Amniotic epithelial cell (primary cell): Measurements from ENCODE around the gene MEGF9.
"Not testable (repeated sequence)": the region's sequence is repeated elsewhere in the genome, so short reads cannot be mapped to it uniquely, and the experiment has no call there.

ENCODE experiments used
- DNase-seq: peaks from one replicate; pipeline ENCODE4 v3.0.0-alpha.2; 2010; ENCODE audit warnings: low read depth

Gene MEGF9

DNA sequence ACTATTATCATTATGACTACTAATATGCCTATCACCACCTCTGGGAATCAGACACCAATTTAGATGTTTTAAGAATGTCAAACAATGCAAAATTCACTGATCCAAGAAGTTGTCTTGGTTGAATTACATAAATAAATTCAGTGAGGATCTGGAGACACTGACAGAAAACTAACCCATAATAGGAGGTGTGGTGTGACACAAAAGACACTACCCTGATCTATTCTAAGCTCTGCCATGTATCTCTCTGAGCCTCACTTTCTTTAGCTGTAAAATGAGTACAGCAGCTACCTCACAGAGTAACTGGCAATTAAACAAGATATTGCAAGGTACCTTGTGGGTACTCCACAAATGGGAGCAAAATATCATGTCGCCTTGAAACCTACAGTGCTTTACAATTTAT, 141.8 kb downstream of the MEGF9 start:
- DNase-seq: no peak

DNA sequence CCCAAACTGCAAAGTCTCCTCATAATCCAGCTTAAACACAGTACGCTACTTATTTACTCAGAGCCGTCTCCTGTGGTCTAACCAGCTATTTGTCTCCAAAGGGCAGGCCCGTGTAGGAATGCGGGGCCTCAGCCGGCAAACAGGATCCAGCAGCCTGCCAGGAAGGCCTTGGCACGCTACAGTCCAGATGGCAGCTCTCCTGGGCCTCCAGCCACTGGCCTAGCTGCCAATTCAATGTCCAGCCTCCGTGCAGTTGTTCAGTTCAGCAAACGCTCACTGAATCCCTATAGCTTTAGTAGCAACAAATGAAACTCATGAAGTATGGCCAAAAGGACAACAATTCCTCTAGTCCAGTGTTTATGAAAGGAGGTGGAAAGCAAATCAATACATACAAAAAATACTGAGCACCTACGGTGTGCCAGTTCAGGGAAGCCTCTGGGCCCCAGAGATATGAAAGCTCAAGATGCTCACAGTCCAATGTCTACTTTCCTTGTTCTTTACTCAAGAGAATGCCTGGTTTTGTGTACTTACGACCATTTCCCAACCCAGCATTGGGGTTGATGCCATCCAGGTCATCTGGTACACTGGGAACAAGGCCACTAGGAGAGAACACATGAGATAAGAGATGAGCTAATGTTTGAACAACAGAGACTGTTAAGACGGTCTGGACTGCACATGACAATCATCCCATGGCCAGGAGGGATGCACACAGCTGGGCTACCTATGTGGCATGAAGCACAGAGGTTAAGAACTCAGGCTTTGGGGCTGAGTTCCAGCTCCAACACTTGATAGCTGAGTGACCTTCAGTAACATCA, 142.6 kb downstream of the MEGF9 start:
- DNase-seq: peak; percentile 91

DNA sequence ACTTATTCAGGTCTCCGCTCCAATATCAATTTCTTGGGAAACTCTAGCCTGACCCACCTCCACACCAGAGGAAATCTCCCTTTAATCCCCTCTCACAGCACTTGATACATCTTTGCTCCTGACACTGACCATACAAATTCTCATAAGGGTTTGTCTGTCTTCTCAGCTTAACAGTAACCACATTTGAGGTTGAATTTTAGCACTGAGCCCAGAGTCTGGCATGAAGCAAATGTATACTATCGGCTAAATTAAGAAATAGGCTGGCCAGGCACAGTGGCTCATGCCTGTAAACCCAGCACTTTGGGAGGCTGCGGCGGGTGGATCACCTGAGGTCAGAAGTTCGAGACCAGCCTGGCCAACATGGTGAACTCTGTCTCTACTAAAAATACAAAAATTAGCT, 144.0 kb downstream of the MEGF9 start:
- peak; percentile 25 for DNase-seq

DNA sequence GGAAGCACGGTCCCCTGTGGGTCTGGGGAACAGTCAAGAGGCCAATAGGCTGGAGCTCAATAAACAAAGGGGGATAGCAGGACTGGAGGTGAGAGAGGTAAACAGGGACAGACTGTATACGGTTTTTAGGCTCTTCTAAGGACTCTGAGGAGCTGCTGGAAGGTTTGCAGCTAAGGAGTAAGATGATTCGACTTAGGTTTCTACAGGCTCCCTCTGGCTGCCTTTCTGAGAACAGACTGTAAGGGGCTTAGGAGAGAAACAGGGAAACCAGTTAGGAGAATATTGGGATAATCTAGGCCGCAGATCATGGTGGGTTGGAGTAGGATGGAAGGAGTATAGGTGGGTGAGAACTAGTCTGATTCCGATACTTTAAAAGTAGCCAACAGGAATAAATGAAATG, 144.7 kb downstream of the MEGF9 start:
- no peak for DNase-seq

DNA sequence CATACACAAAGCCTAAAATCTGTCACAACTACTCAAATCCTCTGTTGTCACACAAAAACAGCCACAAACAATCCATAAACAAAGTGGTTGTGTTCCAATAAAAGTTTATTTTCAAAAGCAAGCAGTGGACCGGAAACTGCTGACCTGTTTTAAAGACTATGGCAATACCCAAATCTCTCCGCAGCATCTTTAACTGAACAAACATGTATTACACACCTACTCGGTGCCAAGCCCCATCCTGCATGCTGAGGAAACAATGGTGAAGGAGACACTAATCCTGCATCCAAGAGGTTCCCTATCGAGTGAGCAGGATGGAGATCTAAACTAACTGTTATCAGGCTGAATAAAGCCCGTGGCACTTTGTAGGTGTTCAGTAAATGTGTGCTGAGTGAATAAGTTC, 145.5 kb downstream of the MEGF9 start:
- DNase-seq: no peak

DNA sequence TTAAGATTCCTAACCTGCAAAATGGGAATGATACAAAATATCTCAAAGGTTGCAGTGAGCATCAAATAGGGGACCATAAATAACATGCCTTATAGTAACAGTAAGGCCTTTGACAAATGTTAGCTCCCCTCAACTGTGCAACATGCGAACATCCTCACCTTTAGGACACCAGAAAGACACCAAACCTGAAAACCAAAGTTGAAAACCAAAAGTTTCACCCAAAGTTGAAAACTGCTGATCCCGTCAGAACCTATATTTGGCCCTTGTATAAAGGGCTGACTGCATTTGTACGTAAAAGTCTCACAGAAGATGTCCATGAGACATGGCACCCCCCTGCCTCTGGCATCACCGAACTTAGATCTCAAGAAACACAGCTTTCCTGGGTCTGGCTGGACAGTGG, 146.4 kb downstream of the MEGF9 start:
- DNase-seq: no peak

DNA sequence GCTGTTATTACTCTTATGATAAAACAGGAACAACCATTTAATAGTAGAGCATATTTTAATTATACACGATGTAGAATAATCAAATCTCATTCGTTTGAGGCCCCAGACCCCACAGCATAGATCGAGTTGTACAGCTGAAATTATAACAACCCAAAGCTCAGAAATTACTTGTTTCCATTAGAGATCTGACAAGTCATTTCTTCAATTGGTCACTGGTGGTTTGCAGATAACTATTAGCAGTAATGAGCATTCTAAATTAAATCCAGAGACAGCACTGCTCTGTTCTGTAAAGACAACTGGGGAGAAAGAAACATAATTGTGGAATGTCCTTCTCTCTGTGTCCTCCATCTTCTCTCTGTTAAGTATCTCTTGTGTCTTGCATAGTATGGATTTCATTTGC, 147.2 kb downstream of the MEGF9 start:
- DNase-seq: no peak

DNA sequence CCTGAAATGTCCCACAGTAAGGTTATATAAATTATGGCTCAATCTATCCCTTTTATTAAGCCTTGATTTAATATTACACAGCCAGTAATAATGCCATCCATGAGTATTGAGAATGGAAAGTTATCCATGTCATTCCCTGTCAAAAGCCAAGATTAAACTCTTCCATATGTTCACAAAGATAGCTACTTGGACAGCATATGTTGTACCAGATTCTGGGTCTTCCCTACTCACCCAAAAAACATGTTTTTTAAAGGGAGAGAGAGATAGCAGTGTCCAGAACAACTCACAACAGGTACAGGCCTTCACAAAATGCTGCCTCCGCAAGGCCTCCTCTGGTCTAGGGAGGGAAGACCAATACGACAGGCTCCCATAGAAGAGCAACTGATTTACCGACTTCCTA, 149.7 kb downstream of the MEGF9 start:
- DNase-seq: no peak

DNA sequence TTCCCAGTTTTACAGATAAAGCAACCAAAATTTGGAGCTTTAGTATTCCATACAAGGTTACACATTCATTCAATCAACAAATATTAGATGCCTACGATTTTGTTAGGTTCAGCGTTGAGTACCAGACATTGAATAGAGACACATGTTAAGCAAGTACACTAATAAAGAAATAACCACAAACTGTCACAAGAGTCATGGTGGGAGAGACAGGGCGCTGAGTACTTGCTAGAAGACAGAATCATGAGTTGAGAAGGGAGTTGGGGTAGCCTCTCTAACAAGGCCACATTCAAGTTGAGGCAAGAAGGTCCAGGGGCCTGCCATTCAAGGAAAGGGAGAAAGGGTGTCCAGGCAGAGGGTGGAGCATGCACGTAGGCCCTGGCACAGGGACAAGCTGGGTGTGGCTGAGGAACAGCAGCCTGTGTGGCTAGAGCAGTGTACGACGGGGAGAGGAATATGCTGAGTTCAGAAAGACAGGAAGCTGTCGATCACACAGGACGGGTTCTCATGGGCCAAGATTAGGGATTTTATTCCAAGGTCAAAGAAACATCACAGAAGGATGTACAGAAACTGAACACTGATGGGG, 151.3 kb downstream of the MEGF9 start:
- DNase-seq: no peak

DNA sequence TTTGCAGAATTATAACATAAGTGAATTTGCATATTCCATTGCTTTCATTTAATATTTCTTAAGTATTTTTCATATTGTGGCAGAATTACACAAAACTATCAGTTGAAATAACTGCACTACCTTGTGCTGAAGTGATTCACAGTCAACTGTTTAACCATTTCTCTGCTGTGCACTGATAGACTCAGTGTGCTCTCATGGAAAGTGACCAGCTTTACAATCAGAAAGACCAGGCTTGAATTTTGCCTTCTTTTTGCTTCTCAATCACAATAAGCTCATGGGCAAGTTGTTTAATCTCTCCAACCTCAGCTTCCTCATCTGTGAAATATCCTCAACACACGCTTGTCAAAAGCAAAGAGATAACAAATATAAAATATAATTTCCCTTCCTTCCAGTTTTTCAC, 152.6 kb downstream of the MEGF9 start:
- DNase-seq: no peak

DNA sequence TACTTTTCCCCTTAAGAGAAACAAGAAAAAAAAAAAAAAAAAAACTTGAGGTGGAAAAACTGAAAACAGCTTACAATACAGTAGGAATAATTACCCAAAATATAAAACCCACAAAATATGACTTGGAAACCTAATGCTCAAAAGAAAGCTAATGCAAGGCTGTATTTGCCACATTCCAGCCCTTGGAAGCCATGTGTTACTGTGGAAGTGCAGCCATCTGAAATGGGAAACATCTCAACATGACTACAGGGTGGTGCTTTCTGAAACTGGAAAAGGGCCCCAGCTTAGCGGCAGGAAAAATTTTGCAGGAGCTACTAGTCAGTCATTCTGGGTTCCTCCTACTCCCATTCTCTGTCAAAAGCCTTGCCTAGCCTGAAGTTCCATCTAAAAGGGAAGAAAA, 154.7 kb downstream of the MEGF9 start:
- DNase-seq: no peak

DNA sequence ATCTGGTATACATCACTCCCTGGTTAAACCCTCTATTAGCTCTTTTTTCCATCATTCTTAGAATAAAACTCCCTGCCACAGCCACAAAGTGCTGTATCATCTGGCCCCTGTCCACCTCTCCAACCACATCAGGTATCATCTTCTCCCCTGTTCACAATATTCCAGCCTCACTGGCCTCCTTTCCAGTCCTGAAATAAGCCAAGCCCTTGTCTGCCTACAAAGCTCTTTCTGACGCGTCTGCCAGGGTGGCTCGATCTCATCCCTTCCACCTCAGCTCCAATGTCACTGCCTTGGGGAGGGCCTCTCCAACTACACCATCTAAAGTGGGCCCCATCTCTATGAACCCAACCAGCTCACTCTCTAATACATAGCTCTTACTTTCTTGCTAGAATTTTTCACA, 155.8 kb downstream of the MEGF9 start:
- DNase-seq: no peak

DNA sequence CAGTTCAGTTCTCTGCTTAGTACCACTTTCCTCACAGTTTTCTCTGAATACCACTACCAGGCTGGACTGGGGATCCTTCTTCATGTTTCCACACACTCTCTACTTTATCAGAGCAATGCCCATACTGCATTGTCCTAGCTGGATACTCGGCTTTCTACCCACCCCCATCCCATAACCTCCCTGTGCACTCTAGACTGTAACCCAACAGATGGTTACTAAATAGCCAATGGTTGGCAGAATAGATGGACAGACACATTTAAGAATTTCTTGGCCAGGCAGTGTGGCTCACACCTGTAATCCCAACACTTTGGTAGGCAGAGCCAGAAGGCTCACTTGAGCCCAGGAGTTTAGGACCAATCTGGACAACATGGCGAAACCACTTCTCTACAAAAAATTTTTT, 157.1 kb downstream of the MEGF9 start:
- no peak for DNase-seq

DNA sequence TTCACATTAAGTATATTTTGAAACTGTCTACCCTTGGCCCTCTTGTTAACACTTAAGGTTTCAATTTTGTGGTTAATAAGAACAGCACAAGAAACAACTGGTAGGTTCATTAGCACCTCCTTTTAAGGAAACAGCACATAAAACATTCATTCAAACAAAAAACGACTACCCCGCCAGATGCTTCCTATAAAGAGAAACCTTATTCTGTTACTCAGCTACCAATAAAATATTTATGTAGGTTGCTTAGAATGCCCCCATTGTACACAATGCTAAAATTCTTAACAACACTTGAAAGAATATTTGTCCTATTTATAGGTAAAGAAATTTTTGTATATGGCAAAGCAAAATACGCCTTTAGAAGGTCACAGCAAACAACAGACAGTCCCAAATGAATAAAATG, 157.5 kb downstream of the MEGF9 start:
- no peak for DNase-seq

DNA sequence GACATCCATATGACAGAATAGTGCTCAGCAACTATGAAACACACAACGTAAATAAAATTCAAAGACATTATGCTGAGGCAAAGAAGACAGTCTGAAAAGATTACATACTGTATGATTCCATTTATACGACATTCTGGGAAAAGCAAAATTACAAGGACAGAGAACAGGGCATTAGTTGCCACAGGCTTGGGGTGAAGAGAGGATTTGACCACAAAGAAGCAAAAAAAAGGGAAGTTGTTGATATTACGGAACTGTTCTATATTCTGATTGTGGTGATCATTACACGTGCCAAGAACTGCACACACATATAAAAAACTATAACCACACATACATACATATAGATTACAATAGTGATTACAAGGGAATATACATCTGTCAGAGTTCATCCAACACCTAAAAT, 158.4 kb downstream of the MEGF9 start:
- no peak for DNase-seq

DNA sequence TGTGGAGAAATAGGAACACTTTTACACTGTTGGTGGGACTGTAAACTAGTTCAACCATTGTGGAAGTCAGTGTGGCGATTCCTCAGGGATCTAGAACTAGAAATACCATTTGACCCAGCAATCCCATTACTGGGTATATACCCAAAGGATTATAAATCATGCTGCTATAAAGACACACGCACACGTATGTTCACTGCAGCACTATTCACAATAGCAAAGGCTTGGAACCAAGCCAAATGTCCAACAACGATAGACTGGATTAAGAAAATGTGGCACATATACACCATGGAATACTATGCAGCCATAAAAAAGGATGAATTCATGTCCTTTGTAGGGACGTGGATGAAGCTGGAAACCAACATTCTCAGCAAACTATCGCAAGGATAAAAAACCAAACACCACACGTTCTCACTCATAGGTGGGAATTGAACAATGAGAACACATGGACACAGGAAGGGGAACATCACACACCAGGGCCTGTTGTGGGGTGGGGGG, 162.0 kb downstream of the MEGF9 start:
- not testable (repeated sequence) for DNase-seq
